K562 (cell line): ENCODE data around the gene POLDIP3. TPM values are rescaled to one million over a fixed set of nuclear protein-coding genes. Genes with fewer than 3 reads are reported as not detected.
A peak's percentile ranks its signal among the peaks of the same experiment; 100 is the strongest.

Experiments
- CCNT2 ChIP-seq: IDR thresholded peaks from 2 replicates; pipeline ENCODE4 v1.6.1; 2011; ENCODE audit warnings: borderline replicate concordance, low read depth, mild to moderate bottlenecking, moderate library complexity, mixed read lengths, low read length; ENCODE audit not compliant: insufficient read length; ENCODE audit errors: extremely low read depth
- CUX1 ChIP-seq: fragments of 200-800 bp; sonication (Bioruptor generic); IDR thresholded peaks from 2 replicates; pipeline ENCODE4 v1.6.1; 2016; ENCODE audit warnings: missing genetic modification characterization, missing compliant biosample characterization
- ETV1 ChIP-seq: fragments of 450-650 bp; conservative IDR thresholded peaks from 2 replicates; pipeline ENCODE4 v1.6.1; 2016; ENCODE audit warnings: missing genetic modification characterization, control low read depth, low read depth, missing compliant biosample characterization
- FOXJ2 ChIP-seq: fragments of 200-800 bp; sonication (Bioruptor generic); IDR thresholded peaks from 2 replicates; pipeline ENCODE4 v1.6.1; 2016; ENCODE audit warnings: missing genetic modification characterization, missing compliant biosample characterization
- FOXK2 ChIP-seq, 2 experiments: fragments of 450-650 bp; IDR thresholded peaks in 1 of 2; conservative IDR thresholded peaks in 1 of 2; 2 replicates each; pipeline ENCODE4 v1.6.1; 2016; ENCODE audit warnings: low read depth in 2 of 2, mild to moderate bottlenecking in 1 of 2
- FOXP4 ChIP-seq: sonication (generic); formaldehyde crosslinking; IDR thresholded peaks from 2 replicates; pipeline ENCODE4 v1.8.0; 2022; ENCODE audit warnings: mild to moderate bottlenecking, missing genetic modification reagents, borderline replicate concordance
- MAZ ChIP-seq, 2 experiments: fragments of 450-650 bp in 1 of 2; sonication (generic) in 1 of 2; formaldehyde crosslinking; IDR thresholded peaks in 1 of 2; conservative IDR thresholded peaks in 1 of 2; 2 replicates each; pipeline versions ENCODE4 v1.4.0 to v1.5.0; 2020; ENCODE audit warnings: mild to moderate bottlenecking in 1 of 2, missing genetic modification reagents in 1 of 2
- MCM2 ChIP-seq: fragments of 450-650 bp; IDR thresholded peaks from 2 replicates; pipeline ENCODE4 v1.6.1; 2017; ENCODE audit warnings: low read depth, mild to moderate bottlenecking
- POLR2AphosphoS5 ChIP-seq: IDR thresholded peaks from 2 replicates; pipeline ENCODE4 v1.6.1; 2011; ENCODE audit warnings: mild to moderate bottlenecking, low read depth, low read length, moderate library complexity; ENCODE audit not compliant: control insufficient read depth, insufficient read depth
- RFX7 ChIP-seq: fragments of 250-450 bp; sonication (Bioruptor Pico); IDR thresholded peaks from 2 replicates; pipeline ENCODE4 v1.5.1; 2021; ENCODE audit warnings: mild to moderate bottlenecking
- TRIM25 ChIP-seq: fragments of 450-650 bp; IDR thresholded peaks from 2 replicates; pipeline ENCODE4 v1.7.0; 2016; ENCODE audit warnings: borderline replicate concordance
- ZBTB1 ChIP-seq: sonication (generic); formaldehyde crosslinking; IDR thresholded peaks from 2 replicates; pipeline ENCODE4 v1.8.1; 2023; ENCODE audit warnings: missing genetic modification reagents, low read depth, mild to moderate bottlenecking, borderline replicate concordance
- polyA plus RNA-seq, 8 experiments: library from polyadenylated mRNA; depleted of rRNA in 4 of 8; stranded (reverse) in 5 of 8; unstranded in 3 of 8; fragments of >200 nt; fragmentation: Nextera tagmentation in 2 of 8; fragmentation: Illumina TruSeq in 1 of 8; extraction: Ambion mirVana in 2 of 8; extraction: Trizol in 1 of 8; gene quantifications; 2 replicates each; pipeline versions ENCODE4 v1.2.1 to v1.2.3, GENCODE V29; 2011 to 2014; ENCODE audit warnings: inconsistent platforms in 1 of 8, missing spikeins in 1 of 8
- total RNA-seq, 7 experiments: library from RNA; depleted of rRNA in 6 of 7; stranded (reverse); fragments of >200 nt in 6 of 7; fragmentation: Illumina TruSeq in 2 of 7; extraction: Trizol in 2 of 7; gene quantifications; 2 replicates each; pipeline versions ENCODE4 v1.2.1 to v1.2.3, GENCODE V29; 2011 to 2021; ENCODE audit warnings: low replicate concordance in 1 of 7
- TF ChIP-seq, protein P1 (sequence below), 2 experiments: fragments of 200-800 bp in 1 of 2; sonication (Bioruptor generic) in 1 of 2; sonication (generic) in 1 of 2; formaldehyde crosslinking in 1 of 2; IDR thresholded peaks in 1 of 2; conservative IDR thresholded peaks in 1 of 2; 2 replicates each; pipeline versions ENCODE4 v1.5.0 to v1.6.1; 2016 to 2020; ENCODE audit warnings: missing compliant biosample characterization in 1 of 2, missing genetic modification characterization in 1 of 2, missing genetic modification reagents in 1 of 2

The POLDIP3 gene
- total and polyA plus RNA-seq, 9 of the 15 experiments (the other 6 are each of a cell fraction or from before 2014, with no cell fraction given): 14.3 to 53.0 (median 26.3) TPM

DNA sequence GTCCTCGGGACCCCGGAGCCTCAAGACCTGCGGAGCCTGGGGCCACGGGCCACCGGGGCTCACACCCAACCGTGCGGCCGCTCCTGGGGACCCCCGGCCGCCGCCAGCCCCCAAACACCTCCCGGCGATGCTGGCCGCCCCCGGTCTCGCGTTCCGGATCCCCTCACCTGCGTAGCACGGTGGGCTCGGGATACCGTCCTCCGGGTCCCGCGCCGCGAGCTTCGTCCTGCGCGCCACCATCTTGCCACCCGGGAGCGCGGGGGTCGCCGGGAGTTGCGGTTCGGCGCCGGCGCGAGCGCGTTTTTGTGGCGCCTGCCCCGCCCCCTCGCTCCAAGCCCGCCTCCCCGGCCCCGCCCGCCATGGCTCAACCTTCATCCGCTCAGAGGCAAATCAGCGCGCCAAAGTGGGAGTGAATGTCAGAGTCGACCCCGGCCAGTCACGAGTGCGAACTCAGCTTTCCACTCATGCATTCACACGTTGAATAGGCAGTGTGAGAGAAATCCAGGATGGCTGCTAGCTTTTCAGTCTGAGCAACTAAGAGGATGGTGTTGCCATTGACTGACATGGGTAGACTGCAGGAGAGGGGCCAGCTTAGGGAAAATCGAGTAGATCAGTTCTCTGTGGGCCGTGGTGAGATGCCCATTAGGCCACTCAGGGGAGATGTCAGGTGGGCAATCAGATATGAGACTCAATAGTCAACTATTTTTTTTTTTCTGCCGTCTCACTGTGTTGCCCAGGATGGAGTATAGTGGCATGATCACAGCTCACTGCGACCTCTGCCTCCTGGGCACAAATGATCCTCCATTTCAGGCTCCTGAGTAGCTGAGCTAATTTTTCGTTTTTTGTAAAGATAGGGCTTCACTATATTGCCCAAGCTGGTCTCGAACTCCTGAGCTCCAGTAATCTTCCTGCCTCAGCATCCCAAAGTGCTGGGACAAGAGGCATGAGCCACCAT, 32.6 kb downstream of the POLDIP3 start (continued):
- peak; percentile 18 to 65; a peak in 1 of 4 replicates for TF ChIP-seq MAZ (CRISPR knock-in tag; conservative IDR thresholded peaks at IDR 0.05 in 1 of 2, IDR thresholded peaks at IDR 0.05 in 1 of 2)
- peak; percentile 47 for TF ChIP-seq CCNT2
- TF ChIP-seq RFX7 (CRISPR knock-in tag): no peak
- TF ChIP-seq, protein P1, sequence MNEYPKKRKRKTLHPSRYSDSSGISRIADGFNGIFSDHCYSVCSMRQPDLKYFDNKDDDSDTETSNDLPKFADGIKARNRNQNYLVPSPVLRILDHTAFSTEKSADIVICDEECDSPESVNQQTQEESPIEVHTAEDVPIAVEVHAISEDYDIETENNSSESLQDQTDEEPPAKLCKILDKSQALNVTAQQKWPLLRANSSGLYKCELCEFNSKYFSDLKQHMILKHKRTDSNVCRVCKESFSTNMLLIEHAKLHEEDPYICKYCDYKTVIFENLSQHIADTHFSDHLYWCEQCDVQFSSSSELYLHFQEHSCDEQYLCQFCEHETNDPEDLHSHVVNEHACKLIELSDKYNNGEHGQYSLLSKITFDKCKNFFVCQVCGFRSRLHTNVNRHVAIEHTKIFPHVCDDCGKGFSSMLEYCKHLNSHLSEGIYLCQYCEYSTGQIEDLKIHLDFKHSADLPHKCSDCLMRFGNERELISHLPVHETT (CRISPR knock-in tag; conservative IDR thresholded peaks at IDR 0.05 in 1 of 2, IDR thresholded peaks at IDR 0.05 in 1 of 2): 0 out of 4 replicates have a peak, but pooled peaks of 1 of the 2 experiments have one; percentile 38
- TF ChIP-seq POLR2AphosphoS5: peak; percentile 58; the same call in 1 of the 2 replicates
- TF ChIP-seq TRIM25: no peak
- no peak for TF ChIP-seq MCM2
- no peak for TF ChIP-seq FOXK2 (conservative IDR thresholded peaks at IDR 0.05 in 1 of 2, IDR thresholded peaks at IDR 0.05 in 1 of 2; ENCODE audit: low read depth in 2 of 2)
- TF ChIP-seq ZBTB1: no peak
- TF ChIP-seq FOXJ2 (tag): no peak
- TF ChIP-seq FOXP4 (CRISPR knock-in tag): no peak
- TF ChIP-seq CUX1 (CRISPR knock-in tag): no peak
- no peak for TF ChIP-seq ETV1 (tag)
